Gastroesophageal sphincter (tissue), 3 donors: ENCODE results near the gene BRD7.

Experiments used
- POLR2A ChIP-seq, 2 donors: fragments of 450-650 bp; IDR thresholded peaks; one replicate each; pipeline ENCODE4 v1.6.1; 2017; ENCODE audit warnings: antibody characterized with exemption in 2 of 2, mild to moderate bottlenecking in 2 of 2, moderate library complexity in 1 of 2
- TF ChIP-seq, protein P1 (sequence below), 4 experiments: fragments of 200-600 bp in 2 of 4; fragments of 450-650 bp in 2 of 4; sonication (generic) in 1 of 4; IDR thresholded peaks; one replicate each; pipeline ENCODE4 v1.5.1; 2017 to 2019; ENCODE audit warnings: antibody characterized with exemption in 4 of 4, mild to moderate bottlenecking in 2 of 4, moderate library complexity in 2 of 4

DNA sequence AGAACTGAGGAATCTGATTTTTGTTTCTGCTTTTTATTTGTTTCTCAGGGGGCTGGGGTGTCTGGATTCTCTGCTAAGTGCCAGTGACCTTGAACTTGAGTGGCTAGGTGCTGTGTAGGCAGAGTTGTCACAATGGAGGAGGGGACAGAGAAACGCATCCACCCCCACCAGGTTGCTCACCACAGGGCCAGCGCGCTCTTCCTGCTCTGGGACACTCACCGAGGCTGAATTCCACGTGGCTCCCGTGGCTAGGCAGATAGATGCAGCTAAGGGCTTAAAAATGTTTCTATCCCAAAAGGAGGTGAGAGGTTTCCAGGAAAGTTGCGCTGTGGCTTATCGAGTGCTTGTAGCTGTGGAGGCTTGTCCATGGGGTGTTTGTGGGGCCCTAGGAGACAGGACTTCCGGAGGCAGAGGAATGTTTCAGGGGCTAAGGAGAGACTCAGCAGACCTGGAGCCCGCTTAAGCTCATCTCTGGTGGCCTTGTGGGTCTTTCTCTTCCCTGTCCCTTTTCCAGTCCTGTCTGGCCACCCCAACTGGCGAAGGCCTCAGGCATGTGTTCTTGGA lies 65.7 kb downstream of the BRD7 start:
- no peak for TF ChIP-seq POLR2A (IDR thresholded peaks at IDR 0.05)
- TF ChIP-seq, protein P1, sequence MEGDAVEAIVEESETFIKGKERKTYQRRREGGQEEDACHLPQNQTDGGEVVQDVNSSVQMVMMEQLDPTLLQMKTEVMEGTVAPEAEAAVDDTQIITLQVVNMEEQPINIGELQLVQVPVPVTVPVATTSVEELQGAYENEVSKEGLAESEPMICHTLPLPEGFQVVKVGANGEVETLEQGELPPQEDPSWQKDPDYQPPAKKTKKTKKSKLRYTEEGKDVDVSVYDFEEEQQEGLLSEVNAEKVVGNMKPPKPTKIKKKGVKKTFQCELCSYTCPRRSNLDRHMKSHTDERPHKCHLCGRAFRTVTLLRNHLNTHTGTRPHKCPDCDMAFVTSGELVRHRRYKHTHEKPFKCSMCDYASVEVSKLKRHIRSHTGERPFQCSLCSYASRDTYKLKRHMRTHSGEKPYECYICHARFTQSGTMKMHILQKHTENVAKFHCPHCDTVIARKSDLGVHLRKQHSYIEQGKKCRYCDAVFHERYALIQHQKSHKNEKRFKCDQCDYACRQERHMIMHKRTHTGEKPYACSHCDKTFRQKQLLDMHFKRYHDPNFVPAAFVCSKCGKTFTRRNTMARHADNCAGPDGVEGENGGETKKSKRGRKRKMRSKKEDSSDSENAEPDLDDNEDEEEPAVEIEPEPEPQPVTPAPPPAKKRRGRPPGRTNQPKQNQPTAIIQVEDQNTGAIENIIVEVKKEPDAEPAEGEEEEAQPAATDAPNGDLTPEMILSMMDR (IDR thresholded peaks at IDR 0.05), result no peak
